NK-92 (cell line): ENCODE measurements around the gene B3GNT8.
"Not testable (repeated sequence)": the region's sequence is repeated elsewhere in the genome, so short reads cannot be mapped to it uniquely, and the experiment has no call there.

Source experiments
- DNase-seq: peaks from one replicate; lab custom pipeline; 2025; ENCODE audit not compliant: unreplicated experiment; lab: John Stamatoyannopoulos, UW

Gene B3GNT8

GRCh38 chr19:41436674-41436951 is 9.4 kb upstream of the B3GNT8 start:
- no peak for DNase-seq

GRCh38 chr19:41435936-41436673 is 8.9 kb upstream of the B3GNT8 start:
- DNase-seq: no peak

- DNase-seq: not testable (repeated sequence)
Observed at GRCh38 chr19:41435376-41435775, 8.2 kb upstream of the B3GNT8 start.

- DNase-seq: no peak
Observed at GRCh38 chr19:41434450-41434849, 7.3 kb upstream of the B3GNT8 start.

- DNase-seq: no peak
Observed at GRCh38 chr19:41433171-41433570, 6.0 kb upstream of the B3GNT8 start.

- no peak for DNase-seq
Observed at GRCh38 chr19:41431426-41432386, 4.5 kb upstream of the B3GNT8 start.

- no peak for DNase-seq
Observed at GRCh38 chr19:41430922-41431321, 3.7 kb upstream of the B3GNT8 start.

- DNase-seq: no peak
Observed at GRCh38 chr19:41428481-41428859, 1.3 kb upstream of the B3GNT8 start.

- no peak for DNase-seq
Observed at GRCh38 chr19:41427647-41428480, 690 bp upstream of the B3GNT8 start.

- no peak for DNase-seq
Observed at GRCh38 chr19:41426116-41426841, 895 bp downstream of the B3GNT8 start.

GRCh38 chr19:41425174-41426115 is 1.7 kb downstream of the B3GNT8 start:
- DNase-seq: no peak

GRCh38 chr19:41424335-41425173 is 2.6 kb downstream of the B3GNT8 start:
- no peak for DNase-seq

GRCh38 chr19:41422955-41423354 is 4.2 kb downstream of the B3GNT8 start:
- DNase-seq: no peak

GRCh38 chr19:41422456-41422855 is 4.7 kb downstream of the B3GNT8 start:
- no peak for DNase-seq

- no peak for DNase-seq
Observed at GRCh38 chr19:41421973-41422372, 5.2 kb downstream of the B3GNT8 start.

- DNase-seq: no peak
Observed at GRCh38 chr19:41421314-41421713, 5.9 kb downstream of the B3GNT8 start.

GRCh38 chr19:41420101-41420880 is 6.9 kb downstream of the B3GNT8 start:
- DNase-seq: no peak

- no peak for DNase-seq
Observed at GRCh38 chr19:41416194-41416674, 10.9 kb downstream of the B3GNT8 start.
